Keratinocyte (primary cell): ENCODE data around the gene BCAR3.

Experiments
- EZH2 ChIP-seq: IDR thresholded peaks from one replicate; pipeline ENCODE4 v1.6.1; 2012; ENCODE audit warnings: inconsistent platforms, mild to moderate bottlenecking, low read length, moderate library complexity
- TF ChIP-seq, protein P1 (sequence below), 3 experiments: IDR thresholded peaks in 1 of 3; conservative IDR thresholded peaks in 1 of 3; optimal IDR thresholded peaks in 1 of 3; 2 replicates in 2 of 3; 3 replicates in 1 of 3; pipeline versions ENCODE3 to v1.5.1; 2011; ENCODE audit warnings: low read length in 3 of 3, mild to moderate bottlenecking in 3 of 3, moderate library complexity in 2 of 3, control low read depth in 1 of 3, inconsistent platforms in 1 of 3; ENCODE audit not compliant: insufficient read depth in 2 of 3; ENCODE audit errors: extremely low read depth in 1 of 3

DNA sequence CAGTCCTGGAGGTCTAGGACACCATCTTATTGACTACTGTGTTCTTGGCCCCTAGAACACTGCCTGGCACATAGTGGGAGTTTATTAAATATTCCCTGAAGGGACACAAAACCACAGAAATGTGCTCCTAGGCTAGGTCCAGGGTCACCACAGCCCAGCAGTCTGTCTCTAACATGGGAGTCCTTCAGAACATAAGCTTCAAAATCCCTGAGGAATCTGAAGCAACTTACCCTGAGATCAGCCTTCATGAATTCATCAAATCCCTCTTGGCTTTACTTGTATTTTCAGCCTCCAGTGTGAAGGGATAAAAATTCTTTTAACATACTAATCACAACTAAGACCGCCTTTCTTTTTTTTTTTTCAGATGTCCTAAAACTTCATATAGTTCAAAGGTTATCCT, 32.7 kb upstream of the BCAR3 start:
- TF ChIP-seq, protein P1, sequence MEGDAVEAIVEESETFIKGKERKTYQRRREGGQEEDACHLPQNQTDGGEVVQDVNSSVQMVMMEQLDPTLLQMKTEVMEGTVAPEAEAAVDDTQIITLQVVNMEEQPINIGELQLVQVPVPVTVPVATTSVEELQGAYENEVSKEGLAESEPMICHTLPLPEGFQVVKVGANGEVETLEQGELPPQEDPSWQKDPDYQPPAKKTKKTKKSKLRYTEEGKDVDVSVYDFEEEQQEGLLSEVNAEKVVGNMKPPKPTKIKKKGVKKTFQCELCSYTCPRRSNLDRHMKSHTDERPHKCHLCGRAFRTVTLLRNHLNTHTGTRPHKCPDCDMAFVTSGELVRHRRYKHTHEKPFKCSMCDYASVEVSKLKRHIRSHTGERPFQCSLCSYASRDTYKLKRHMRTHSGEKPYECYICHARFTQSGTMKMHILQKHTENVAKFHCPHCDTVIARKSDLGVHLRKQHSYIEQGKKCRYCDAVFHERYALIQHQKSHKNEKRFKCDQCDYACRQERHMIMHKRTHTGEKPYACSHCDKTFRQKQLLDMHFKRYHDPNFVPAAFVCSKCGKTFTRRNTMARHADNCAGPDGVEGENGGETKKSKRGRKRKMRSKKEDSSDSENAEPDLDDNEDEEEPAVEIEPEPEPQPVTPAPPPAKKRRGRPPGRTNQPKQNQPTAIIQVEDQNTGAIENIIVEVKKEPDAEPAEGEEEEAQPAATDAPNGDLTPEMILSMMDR (optimal IDR thresholded peaks at IDR 0.05 in 1 of 3, IDR thresholded peaks at IDR 0.05 in 1 of 3, conservative IDR thresholded peaks at IDR 0.05 in 1 of 3; ENCODE audit: extremely low read depth in 1 of 3, insufficient read depth in 2 of 3, low read length in 3 of 3), result no peak
- no peak for TF ChIP-seq EZH2
